Mammary epithelial cell (primary cell): ENCODE data around the gene MADD.

Source experiments
- EZH2 ChIP-seq: IDR thresholded peaks from 2 replicates; pipeline ENCODE4 v1.6.1; 2012; ENCODE audit warnings: low read length, inconsistent platforms, borderline replicate concordance
- TF ChIP-seq, protein P1 (sequence below), 2 donors: IDR thresholded peaks in 1 of 2; conservative IDR thresholded peaks in 1 of 2; 2 replicates each; pipeline ENCODE4 v1.5.1; 2011 to 2012; ENCODE audit warnings: inconsistent platforms in 2 of 2, low read length in 2 of 2, mild to moderate bottlenecking in 2 of 2, control low read depth in 1 of 2, low read depth in 1 of 2; ENCODE audit not compliant: insufficient read depth in 1 of 2; ENCODE audit errors: extremely low read depth in 1 of 2

DNA sequence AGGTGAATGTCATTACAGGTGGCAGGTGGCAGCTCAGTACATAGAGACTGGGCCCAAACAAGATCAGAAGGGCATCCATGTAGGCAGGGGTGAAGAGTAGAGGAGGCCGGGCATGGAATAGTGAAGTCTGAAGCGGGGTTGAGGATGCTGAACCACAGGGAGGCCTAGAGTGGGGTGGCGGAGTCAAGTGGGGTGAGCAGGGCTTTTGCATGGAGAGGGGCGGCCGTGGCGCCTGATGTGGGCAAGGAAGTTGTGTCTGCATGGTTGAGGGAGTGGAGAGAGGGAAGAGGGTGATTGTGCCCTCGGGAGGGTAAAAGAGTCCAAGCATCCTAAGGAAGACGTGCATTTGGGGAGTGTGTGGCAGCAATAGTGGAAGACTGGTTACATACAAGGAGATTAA is 40.8 kb upstream of the MADD start:
- TF ChIP-seq, protein P1, sequence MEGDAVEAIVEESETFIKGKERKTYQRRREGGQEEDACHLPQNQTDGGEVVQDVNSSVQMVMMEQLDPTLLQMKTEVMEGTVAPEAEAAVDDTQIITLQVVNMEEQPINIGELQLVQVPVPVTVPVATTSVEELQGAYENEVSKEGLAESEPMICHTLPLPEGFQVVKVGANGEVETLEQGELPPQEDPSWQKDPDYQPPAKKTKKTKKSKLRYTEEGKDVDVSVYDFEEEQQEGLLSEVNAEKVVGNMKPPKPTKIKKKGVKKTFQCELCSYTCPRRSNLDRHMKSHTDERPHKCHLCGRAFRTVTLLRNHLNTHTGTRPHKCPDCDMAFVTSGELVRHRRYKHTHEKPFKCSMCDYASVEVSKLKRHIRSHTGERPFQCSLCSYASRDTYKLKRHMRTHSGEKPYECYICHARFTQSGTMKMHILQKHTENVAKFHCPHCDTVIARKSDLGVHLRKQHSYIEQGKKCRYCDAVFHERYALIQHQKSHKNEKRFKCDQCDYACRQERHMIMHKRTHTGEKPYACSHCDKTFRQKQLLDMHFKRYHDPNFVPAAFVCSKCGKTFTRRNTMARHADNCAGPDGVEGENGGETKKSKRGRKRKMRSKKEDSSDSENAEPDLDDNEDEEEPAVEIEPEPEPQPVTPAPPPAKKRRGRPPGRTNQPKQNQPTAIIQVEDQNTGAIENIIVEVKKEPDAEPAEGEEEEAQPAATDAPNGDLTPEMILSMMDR (conservative IDR thresholded peaks at IDR 0.05 in 1 of 2, IDR thresholded peaks at IDR 0.05 in 1 of 2; ENCODE audit: extremely low read depth in 1 of 2, insufficient read depth in 1 of 2, low read depth in 1 of 2, low read length in 2 of 2) = no peak
- TF ChIP-seq EZH2 = no peak
